ENCODE data around the gene SELENON.

- TF ChIP-seq EZH2phosphoT487 (IDR thresholded peaks at IDR 0.05; ENCODE audit: low read depth, severe bottlenecking, unreplicated experiment) (no peak), EZH2 (IDR thresholded peaks at IDR 0.05; ENCODE audit: borderline replicate concordance) (no peak)
- TF ChIP-seq, protein P1, sequence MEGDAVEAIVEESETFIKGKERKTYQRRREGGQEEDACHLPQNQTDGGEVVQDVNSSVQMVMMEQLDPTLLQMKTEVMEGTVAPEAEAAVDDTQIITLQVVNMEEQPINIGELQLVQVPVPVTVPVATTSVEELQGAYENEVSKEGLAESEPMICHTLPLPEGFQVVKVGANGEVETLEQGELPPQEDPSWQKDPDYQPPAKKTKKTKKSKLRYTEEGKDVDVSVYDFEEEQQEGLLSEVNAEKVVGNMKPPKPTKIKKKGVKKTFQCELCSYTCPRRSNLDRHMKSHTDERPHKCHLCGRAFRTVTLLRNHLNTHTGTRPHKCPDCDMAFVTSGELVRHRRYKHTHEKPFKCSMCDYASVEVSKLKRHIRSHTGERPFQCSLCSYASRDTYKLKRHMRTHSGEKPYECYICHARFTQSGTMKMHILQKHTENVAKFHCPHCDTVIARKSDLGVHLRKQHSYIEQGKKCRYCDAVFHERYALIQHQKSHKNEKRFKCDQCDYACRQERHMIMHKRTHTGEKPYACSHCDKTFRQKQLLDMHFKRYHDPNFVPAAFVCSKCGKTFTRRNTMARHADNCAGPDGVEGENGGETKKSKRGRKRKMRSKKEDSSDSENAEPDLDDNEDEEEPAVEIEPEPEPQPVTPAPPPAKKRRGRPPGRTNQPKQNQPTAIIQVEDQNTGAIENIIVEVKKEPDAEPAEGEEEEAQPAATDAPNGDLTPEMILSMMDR (IDR thresholded peaks at IDR 0.05; ENCODE audit: poor library complexity) = no peak
These were observed 28.5 kb upstream of the SELENON start for GRCh38 chr1:25771221-25772114.

Data from hepatocyte (in vitro differentiated cells).